ENCODE results near the gene VAMP1.

Gene VAMP1

GRCh38 chr12:6450091-6450868, 20.2 kb downstream of the VAMP1 start:
- peak overlapping the region; percentile 98 for H3K4me3 Mint-ChIP-seq
- H3K36me3 Mint-ChIP-seq (ENCODE audit: low read depth) = peaks cover 84% of the 10 kb centered on the region
- H3K4me1 Mint-ChIP-seq = peaks cover 81% of the 10 kb centered on the region
- H3K27me3 Mint-ChIP-seq = no peaks in the 10 kb centered on the region
- ATAC-seq (no peak), DNase-seq (peak; percentile 26)
- H3K9me3 Mint-ChIP-seq = no peaks in the 10 kb centered on the region
- H3K27ac Mint-ChIP-seq = peak overlapping the region; percentile 98

GRCh38 chr12:6444704-6445688, 25.5 kb downstream of the VAMP1 start, which contains the start of gene CD27:
Gene CD27, plus strand, starts transcription at chr12:6444955. Its CDS starts 141 bp downstream, at chr12:6445096.
- H3K27ac Mint-ChIP-seq = peak within 1 kb of the TSS; percentile 97
- H3K27me3 Mint-ChIP-seq = no peaks in the 10 kb centered on the region
- H3K4me1 Mint-ChIP-seq = peaks cover 73% of the 10 kb centered on the region
- H3K36me3 Mint-ChIP-seq (ENCODE audit: low read depth) = peaks cover 61% of the 10 kb centered on the region
- H3K4me3 Mint-ChIP-seq = peak within 1 kb of the TSS; percentile 98
- DNase-seq (no peak), ATAC-seq (peak; percentile 4)
- H3K9me3 Mint-ChIP-seq = no peaks in the 10 kb centered on the region

GRCh38 chr12:6444031-6444430, 26.4 kb downstream of the VAMP1 start:
- Mint-ChIP-seq H3K27ac (peak overlapping the region; percentile 97), H3K36me3 (ENCODE audit: low read depth) (peaks cover 59% of the 10 kb centered on the region), H3K4me1 (peaks cover 79% of the 10 kb centered on the region), H3K4me3 (peak overlapping the region; percentile 98), H3K27me3 (no peaks in the 10 kb centered on the region), H3K9me3 (no peaks in the 10 kb centered on the region)
- DNase-seq (no peak), ATAC-seq (peak; percentile 37)

GRCh38 chr12:6443361-6443983, 27.0 kb downstream of the VAMP1 start:
- Mint-ChIP-seq H3K9me3 (no peaks in the 10 kb centered on the region), H3K36me3 (ENCODE audit: low read depth) (peaks cover 60% of the 10 kb centered on the region), H3K27me3 (no peaks in the 10 kb centered on the region), H3K4me3 (peak overlapping the region; percentile 98), H3K4me1 (peaks cover 84% of the 10 kb centered on the region), H3K27ac (peak overlapping the region; percentile 97)
- ATAC-seq (peak; percentile 67), DNase-seq (peak; percentile 68)

- Mint-ChIP-seq H3K36me3 (ENCODE audit: low read depth) (peaks cover 56% of the 10 kb centered on the region), H3K9me3 (no peaks in the 10 kb centered on the region), H3K27ac (peak overlapping the region; percentile 97), H3K4me1 (peaks cover 83% of the 10 kb centered on the region), H3K27me3 (no peaks in the 10 kb centered on the region), H3K4me3 (peak overlapping the region; percentile 98)
- DNase-seq = no peak
- ATAC-seq = no peak
Observed at GRCh38 chr12:6442836-6443235, 27.6 kb downstream of the VAMP1 start.

- Mint-ChIP-seq H3K4me1 (peaks cover 78% of the 10 kb centered on the region), H3K4me3 (no peak overlapping the region), H3K27ac (peak overlapping the region; percentile 97), H3K9me3 (no peaks in the 10 kb centered on the region), H3K36me3 (ENCODE audit: low read depth) (peaks cover 35% of the 10 kb centered on the region), H3K27me3 (no peaks in the 10 kb centered on the region)
- ATAC-seq (no peak), DNase-seq (no peak)
Observed at GRCh38 chr12:6440391-6440790, 30.1 kb downstream of the VAMP1 start.

GRCh38 chr12:6438345-6438744, 32.1 kb downstream of the VAMP1 start:
- DNase-seq (peak; percentile 12), ATAC-seq (no peak)
- Mint-ChIP-seq H3K36me3 (ENCODE audit: low read depth) (peaks cover 17% of the 10 kb centered on the region), H3K27me3 (no peaks in the 10 kb centered on the region), H3K4me1 (peaks cover 85% of the 10 kb centered on the region), H3K27ac (peak overlapping the region; percentile 92), H3K4me3 (peak overlapping the region; percentile 62), H3K9me3 (no peaks in the 10 kb centered on the region)

GRCh38 chr12:6437586-6437985, 32.9 kb downstream of the VAMP1 start:
- peaks cover 16% of the 10 kb centered on the region for H3K36me3 Mint-ChIP-seq (ENCODE audit: low read depth)
- DNase-seq (peak; percentile 11), ATAC-seq (no peak)
- peak overlapping the region; percentile 92 for H3K27ac Mint-ChIP-seq
- H3K4me3 Mint-ChIP-seq = peak overlapping the region; percentile 11
- peaks cover 84% of the 10 kb centered on the region for H3K4me1 Mint-ChIP-seq
- H3K9me3 Mint-ChIP-seq = no peaks in the 10 kb centered on the region
- H3K27me3 Mint-ChIP-seq = no peaks in the 10 kb centered on the region

GRCh38 chr12:6435961-6436715, 34.3 kb downstream of the VAMP1 start:
- no peaks in the 10 kb centered on the region for H3K9me3 Mint-ChIP-seq
- H3K27me3 Mint-ChIP-seq = no peaks in the 10 kb centered on the region
- H3K36me3 Mint-ChIP-seq (ENCODE audit: low read depth) = peaks cover 10% of the 10 kb centered on the region
- H3K27ac Mint-ChIP-seq = peak overlapping the region; percentile 80
- H3K4me3 Mint-ChIP-seq = no peak overlapping the region
- DNase-seq = no peak
- ATAC-seq = no peak
- peaks cover 82% of the 10 kb centered on the region for H3K4me1 Mint-ChIP-seq

- ATAC-seq = peak; percentile 68
- Mint-ChIP-seq H3K4me1 (peaks cover 84% of the 10 kb centered on the region), H3K36me3 (ENCODE audit: low read depth) (peaks cover 5% of the 10 kb centered on the region), H3K27ac (peak overlapping the region; percentile 93), H3K27me3 (no peaks in the 10 kb centered on the region), H3K4me3 (peak overlapping the region; percentile 52), H3K9me3 (no peaks in the 10 kb centered on the region)
- DNase-seq = peak; percentile 47
Observed at GRCh38 chr12:6434205-6435140, 36.0 kb downstream of the VAMP1 start.

GRCh38 chr12:6432991-6433390, 37.5 kb downstream of the VAMP1 start:
- DNase-seq (no peak), ATAC-seq (no peak)
- peaks cover 78% of the 10 kb centered on the region for H3K4me1 Mint-ChIP-seq
- H3K27me3 Mint-ChIP-seq = no peaks in the 10 kb centered on the region
- H3K9me3 Mint-ChIP-seq = no peaks in the 10 kb centered on the region
- peak overlapping the region; percentile 45 for H3K4me3 Mint-ChIP-seq
- H3K36me3 Mint-ChIP-seq (ENCODE audit: low read depth) = peaks cover 3% of the 10 kb centered on the region
- peak overlapping the region; percentile 93 for H3K27ac Mint-ChIP-seq

- DNase-seq = peak; percentile 73
- Mint-ChIP-seq H3K36me3 (ENCODE audit: low read depth) (no peaks in the 10 kb centered on the region), H3K4me3 (peak overlapping the region; percentile 28), H3K4me1 (peaks cover 88% of the 10 kb centered on the region), H3K27me3 (no peaks in the 10 kb centered on the region), H3K9me3 (no peaks in the 10 kb centered on the region), H3K27ac (peak overlapping the region; percentile 92)
- ATAC-seq = peak; percentile 8
Observed at GRCh38 chr12:6430124-6430989, 40.1 kb downstream of the VAMP1 start.

All from activated naive CD8-positive, alpha-beta T cell treated with anti-CD3 and anti-CD28 coated beads, Interleukin-2, amount 50 U/mL, for 24 hours (primary cell).